IPS-NIHi7 (cell line): Measurements from ENCODE around the gene MAP3K7.
"Not testable (repeated sequence)": the region's sequence is repeated elsewhere in the genome, so short reads cannot be mapped to it uniquely, and the experiment has no call there.

Experiments
- DNase-seq: peaks from one replicate; pipeline ENCODE4 v3.0.0; 2012; ENCODE audit warnings: mixed read lengths; ENCODE audit errors: extremely low spot score

MAP3K7 gene

GRCh38 chr6:90578894-90579549 is 7.8 kb downstream of the MAP3K7 start:
- DNase-seq: no peak

GRCh38 chr6:90575267-90575666 is 11.6 kb downstream of the MAP3K7 start:
- DNase-seq: peak; percentile 31

- DNase-seq: no peak
Measured at GRCh38 chr6:90574610-90575009, 12.3 kb downstream of the MAP3K7 start.

- no peak for DNase-seq
Measured at GRCh38 chr6:90573624-90574023, 13.2 kb downstream of the MAP3K7 start.

GRCh38 chr6:90572856-90573255 is 14.0 kb downstream of the MAP3K7 start:
- DNase-seq: no peak

- no peak for DNase-seq
Measured at GRCh38 chr6:90569223-90569622, 17.6 kb downstream of the MAP3K7 start.

GRCh38 chr6:90567682-90568081 is 19.2 kb downstream of the MAP3K7 start:
- DNase-seq: not testable (repeated sequence)

GRCh38 chr6:90562341-90562740 is 24.5 kb downstream of the MAP3K7 start:
- DNase-seq: not testable (repeated sequence)

- DNase-seq: no peak
Measured at GRCh38 chr6:90559931-90560330, 26.9 kb downstream of the MAP3K7 start.

GRCh38 chr6:90557006-90557405 is 29.9 kb downstream of the MAP3K7 start:
- DNase-seq: no peak

GRCh38 chr6:90547991-90548390 is 38.9 kb downstream of the MAP3K7 start:
- no peak for DNase-seq

- DNase-seq: no peak
Measured at GRCh38 chr6:90547079-90547478, 39.8 kb downstream of the MAP3K7 start.

- no peak for DNase-seq
Measured at GRCh38 chr6:90545448-90545847, 41.4 kb downstream of the MAP3K7 start.

- DNase-seq: no peak
Measured at GRCh38 chr6:90544741-90545140, 42.1 kb downstream of the MAP3K7 start.

GRCh38 chr6:90544081-90544480 is 42.8 kb downstream of the MAP3K7 start:
- DNase-seq: no peak

GRCh38 chr6:90541221-90541620 is 45.7 kb downstream of the MAP3K7 start:
- DNase-seq: no peak

GRCh38 chr6:90538278-90539046 is 48.4 kb downstream of the MAP3K7 start:
- no peak for DNase-seq

- DNase-seq: no peak
Measured at GRCh38 chr6:90537723-90538258, 49.1 kb downstream of the MAP3K7 start.

- no peak for DNase-seq
Measured at GRCh38 chr6:90537027-90537426, 49.8 kb downstream of the MAP3K7 start.

- no peak for DNase-seq
Measured at GRCh38 chr6:90536520-90536919, 50.4 kb downstream of the MAP3K7 start.

GRCh38 chr6:90534337-90535025 is 52.4 kb downstream of the MAP3K7 start:
- DNase-seq: no peak

- DNase-seq: no peak
Measured at GRCh38 chr6:90533615-90534336, 53.1 kb downstream of the MAP3K7 start.
